C1 segment of cervical spinal cord (tissue), 14 donors: ENCODE results near the gene EPN2.

Experiments used
- DNase-seq, 14 donors: peaks; one replicate each; lab custom pipeline; 2025; lab: John Stamatoyannopoulos, UW

Gene EPN2

GRCh38 chr17:19239544-19239943, 2.4 kb downstream of the EPN2 start:
- DNase-seq: peak in 1 of 14 donors; percentile 42

- DNase-seq: no peak
Measured at GRCh38 chr17:19242323-19242722, 5.2 kb downstream of the EPN2 start.

DNA sequence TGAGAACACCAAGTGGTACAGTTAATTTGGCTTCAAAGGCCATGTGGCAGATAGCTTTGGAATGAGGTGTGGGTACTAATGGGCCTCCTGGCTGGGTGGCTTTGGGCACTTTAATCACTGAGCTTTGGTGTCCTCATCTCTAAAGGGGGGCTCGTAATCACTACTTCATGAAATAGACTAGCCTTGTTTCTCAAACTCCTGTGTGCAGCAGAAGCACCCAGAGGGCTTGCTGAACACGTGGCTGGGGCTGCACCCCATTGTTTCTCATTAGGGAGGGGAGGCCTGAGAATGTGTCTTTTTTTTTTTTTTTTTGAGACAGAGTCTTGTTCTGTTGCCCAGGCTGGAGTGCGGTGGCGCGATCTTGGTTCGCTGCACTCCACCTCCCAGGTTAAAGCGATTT, 5.8 kb downstream of the EPN2 start:
- no peak for DNase-seq

DNA sequence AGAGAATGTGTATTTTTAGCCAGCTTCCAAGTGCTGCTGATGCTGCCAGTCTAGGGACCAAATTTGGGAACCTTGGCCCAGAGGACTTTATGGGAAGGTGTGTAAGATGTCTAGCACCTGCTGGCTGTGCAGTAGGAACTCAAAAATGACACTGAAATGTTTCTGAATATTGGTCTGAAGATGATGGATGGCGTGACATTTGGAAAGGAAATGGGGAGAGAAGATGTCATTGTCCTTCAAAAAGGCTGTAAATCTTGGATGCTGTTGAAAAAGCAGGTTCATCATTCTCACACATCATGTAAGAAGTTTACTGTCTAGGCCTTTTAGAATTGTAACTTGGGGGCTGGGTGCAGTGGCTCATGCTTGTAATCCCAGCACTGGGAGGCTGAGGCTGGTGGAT, 6.7 kb downstream of the EPN2 start:
- no peak for DNase-seq

DNA sequence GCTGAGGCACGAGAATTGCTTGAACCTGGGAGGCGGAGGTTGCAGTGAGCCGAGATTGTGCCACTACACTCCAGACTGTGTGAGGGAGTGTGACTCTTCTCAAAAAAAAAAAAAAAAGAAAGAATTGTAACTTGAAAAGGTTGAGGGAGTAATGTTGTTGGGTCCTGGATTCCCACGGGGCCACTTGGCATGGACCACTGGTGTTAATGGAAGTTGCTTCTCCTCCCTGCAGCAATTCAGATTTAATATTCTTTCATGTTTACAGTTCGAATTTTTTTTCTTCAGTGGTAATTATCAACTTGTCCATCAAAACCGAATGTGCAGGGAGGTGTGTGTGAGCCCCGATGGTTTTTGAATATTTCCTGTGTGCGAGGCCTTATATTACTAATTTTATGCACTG, 7.2 kb downstream of the EPN2 start:
- DNase-seq: no peak

DNA sequence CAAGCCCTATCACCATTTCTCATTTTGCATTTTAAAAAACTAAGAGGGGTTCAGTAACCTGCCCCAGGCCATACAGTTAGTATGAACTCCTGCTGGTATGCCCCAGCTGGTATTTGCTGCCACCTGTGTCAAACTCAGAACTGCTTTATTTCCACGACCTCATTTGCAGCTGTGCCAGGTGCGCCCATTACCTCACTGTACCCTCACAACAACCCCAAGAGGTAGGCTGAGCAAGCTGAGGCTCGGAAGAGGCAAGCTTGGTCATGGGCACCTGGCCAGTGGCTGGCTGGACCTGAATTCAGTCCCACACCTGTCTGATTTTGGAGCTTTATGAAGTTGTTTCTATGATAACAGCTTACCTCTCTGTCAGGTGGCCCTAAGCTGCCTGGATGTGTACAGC, 7.6 kb downstream of the EPN2 start:
- no peak for DNase-seq

DNA sequence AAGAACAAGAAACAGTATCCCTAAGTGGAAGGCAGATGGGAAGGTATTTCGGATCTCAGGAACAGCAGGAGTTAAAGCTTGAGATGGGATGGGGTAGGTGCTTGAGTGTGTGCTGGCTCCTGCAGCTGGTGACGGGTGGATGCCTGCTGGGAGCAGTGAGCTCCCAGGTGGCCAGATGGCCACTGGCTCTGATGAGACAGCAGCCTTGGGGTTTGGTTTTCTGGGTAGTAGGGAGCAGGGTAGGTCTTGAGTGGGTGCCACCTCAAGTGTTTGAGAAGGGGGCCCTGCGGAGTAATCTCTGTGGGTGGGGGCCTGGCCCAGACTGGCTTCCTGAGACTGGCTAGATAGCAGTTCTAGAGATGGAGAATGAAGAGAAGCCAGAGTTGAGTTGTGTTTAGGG, 10.3 kb downstream of the EPN2 start:
- no peak for DNase-seq

GRCh38 chr17:19248151-19248927, 11.2 kb downstream of the EPN2 start:
- peak in 1 of 14 donors; percentile 75 for DNase-seq

DNA sequence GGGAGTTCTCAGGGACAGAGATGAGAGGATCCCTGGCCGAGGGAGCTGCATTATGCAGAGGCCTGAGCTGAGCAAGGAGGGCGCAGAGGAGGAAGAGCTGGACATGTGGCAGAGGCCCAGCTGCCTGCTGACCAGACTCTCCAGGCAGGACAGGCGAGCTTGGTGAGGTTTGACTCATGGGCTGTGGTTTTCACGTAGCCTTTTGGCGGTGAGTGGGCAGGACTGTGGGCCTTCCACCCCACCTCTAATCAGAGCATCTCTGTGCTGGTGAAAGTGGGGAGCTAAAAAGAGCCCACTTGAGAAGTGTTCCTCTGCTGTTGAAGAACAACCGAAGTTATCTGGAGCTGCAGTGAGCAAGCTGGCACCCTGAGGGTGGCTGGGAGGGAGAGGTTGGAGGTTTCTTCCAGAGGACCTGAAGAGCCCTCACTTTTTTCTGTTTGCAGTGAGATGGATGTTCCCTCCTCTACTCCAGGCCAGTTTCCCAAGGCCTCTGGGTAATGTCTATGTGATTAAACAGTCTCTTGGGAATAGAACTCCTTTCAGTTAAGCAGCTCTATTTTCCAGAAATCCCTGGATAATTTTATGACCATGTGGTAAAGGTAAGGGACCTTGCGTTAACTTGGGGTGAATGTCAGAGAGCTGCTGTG, 11.9 kb downstream of the EPN2 start:
- DNase-seq: peak in 10 of 14 donors; percentile 21 to 67 (median 47)

DNA sequence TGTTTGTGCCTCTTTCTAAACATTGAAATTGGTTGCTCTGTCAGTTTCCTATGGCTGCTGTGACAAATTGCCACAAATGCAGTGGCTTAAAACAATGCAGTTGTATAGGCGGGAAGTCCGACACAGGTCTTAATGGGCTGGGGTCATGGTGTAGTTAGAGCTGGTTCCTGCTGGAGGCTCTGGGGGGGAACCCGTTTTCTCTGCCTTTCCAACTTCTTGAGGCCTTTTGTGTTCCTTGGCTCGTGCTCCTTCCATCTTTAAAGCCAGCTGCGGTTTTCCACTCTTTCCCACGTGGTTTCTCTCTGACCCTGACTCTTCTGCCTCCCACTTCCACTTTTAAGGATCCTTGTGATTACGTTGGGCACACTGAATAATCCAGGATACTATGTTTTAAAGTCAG, 12.5 kb downstream of the EPN2 start:
- no peak for DNase-seq

DNA sequence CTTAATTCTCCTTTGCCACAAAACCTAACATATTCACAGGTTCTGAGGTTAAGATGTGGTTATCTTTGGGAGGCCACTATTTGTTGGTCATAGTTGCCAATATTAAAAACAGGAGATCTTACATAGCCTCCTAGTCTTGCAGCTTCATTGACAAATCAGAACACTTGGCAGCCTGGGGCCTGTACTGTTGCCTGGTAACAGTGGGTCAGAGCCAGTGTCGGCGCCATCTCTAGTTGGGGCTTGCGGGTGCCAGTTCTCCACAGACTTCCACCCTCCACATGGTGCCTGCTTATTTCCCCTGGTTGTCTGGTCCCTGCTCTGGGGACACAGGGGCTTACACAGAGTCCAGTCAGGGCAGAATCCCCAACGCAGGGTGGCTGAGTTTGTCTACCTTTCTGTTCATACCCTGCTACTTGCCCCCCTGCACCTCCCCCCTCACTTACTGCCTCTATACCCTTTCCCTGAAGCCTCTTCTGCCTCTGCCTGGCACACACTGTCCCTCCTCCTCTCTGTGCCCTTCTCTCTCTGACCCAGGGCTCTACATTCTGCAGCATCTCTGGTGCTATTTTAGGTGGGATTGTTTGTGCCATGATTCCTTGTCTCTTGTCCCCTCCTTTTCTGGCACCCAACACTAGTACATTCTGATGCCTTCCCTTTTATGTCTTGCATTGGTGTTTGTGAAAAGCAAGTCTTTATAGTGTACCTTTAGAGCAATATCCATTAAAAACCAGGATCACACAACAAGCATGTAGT, 13.4 kb downstream of the EPN2 start:
- DNase-seq: peak in 11 of 14 donors; percentile 61 to 90 (median 74)

GRCh38 chr17:19253112-19253511, 15.9 kb downstream of the EPN2 start:
- no peak for DNase-seq

DNA sequence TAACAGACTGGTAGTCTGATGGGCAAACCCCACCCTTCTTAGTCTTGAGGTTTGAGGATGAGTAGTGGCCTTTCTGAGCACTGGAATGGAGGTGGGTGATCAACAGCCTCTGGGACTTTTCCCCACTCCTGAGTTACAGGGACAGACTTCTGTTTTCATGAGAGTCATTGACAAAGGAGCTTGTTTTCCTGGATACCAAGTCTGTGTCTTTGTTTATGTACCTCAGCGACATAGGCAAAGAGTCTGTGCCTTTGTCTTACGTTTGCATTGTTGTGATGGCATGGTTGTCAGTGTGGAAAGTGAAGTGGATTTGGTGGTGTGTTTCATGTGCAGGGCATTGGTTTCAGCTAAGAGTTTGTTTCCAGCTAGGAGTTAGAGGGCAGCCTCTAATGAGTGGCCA, 17.5 kb downstream of the EPN2 start:
- DNase-seq: no peak

DNA sequence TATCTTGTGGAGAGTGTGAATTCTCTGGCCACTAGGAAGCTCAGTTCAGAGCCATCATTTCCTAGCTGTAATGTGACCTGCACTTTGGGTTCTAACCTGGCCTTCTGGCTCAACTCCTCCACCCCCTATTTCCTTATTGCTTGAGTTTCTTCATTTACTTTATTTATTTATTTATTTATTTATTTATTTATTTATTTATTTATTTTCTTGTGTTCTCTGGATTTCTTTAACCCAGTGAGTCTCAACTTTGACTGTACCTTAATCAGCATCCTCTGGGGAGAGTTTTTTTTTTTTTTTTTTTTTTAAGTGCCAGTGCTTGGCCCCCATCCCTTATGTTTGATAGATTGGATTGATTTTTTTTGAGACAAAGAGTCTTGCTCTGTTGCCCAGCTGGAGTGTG, 18.1 kb downstream of the EPN2 start:
- no peak for DNase-seq

DNA sequence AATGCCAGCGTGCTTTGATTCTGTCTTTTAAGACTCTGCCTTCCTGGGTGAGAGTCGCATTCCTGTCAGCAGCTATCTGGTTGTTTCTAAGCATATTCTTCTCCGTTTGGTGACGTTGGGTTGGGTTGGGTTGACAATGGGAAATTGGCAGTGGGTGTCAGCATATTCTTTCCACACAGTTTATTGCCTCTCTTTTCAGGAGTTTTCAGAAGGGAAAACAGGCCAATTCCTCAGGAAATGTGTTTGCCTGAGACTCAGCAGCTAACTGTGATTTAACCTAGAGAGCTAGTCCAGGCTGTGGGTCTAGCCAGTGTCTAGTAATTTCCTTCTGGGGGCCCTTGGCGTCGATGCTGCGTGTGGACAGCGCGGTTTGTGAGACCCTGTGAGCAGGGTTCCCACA, 21.2 kb downstream of the EPN2 start:
- DNase-seq: no peak

GRCh38 chr17:19260958-19261357, 23.8 kb downstream of the EPN2 start:
- no peak for DNase-seq

- DNase-seq: no peak
Measured at GRCh38 chr17:19261426-19261825, 24.3 kb downstream of the EPN2 start.

- DNase-seq: no peak
Measured at GRCh38 chr17:19262650-19263631, 25.8 kb downstream of the EPN2 start.

DNA sequence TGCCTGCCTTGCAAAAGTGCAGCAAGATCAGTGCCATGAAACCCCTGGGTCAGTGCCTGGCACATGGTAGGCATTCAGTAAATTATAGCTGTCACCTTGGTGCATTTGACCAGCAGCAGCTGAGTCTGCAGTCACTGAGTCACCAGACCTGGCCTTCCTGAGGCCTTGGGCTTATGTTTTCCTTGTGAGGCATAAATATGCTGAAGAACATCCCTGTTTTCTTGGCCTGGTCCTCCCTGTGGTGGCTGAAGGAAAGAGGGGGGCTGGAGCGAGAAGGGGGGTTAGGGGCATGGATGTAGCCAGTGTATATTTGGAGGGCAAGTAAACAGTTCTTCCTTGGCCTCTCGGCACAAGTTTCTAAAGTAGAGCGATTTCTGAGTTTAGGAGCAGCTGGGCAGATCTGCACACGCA, 26.5 kb downstream of the EPN2 start:
- DNase-seq: peak in 1 of 14 donors; percentile 52

- no peak for DNase-seq
Measured at GRCh38 chr17:19264268-19264667, 27.1 kb downstream of the EPN2 start.

GRCh38 chr17:19264681-19265080, 27.5 kb downstream of the EPN2 start:
- peak in 2 of 14 donors; percentile 30 to 46 for DNase-seq
